ENCODE measurements around the gene ZNF407. TPM values are rescaled to one million over a fixed set of nuclear protein-coding genes. Genes with fewer than 3 reads are reported as not detected.

The ZNF407 gene
- total RNA-seq, 2 experiments from 2014 or later = 23.2 to 24.7 TPM

GRCh38 chr18:74818516-74819175, 221.0 kb downstream of the ZNF407 start:
- Histone ChIP-seq H3K4me3 (ENCODE audit: low read length) (no peak overlapping the region), H3K27ac (ENCODE audit: low read depth in 1 of 2, low read length in 2 of 2) (no peak overlapping the region), H3K36me3 (ENCODE audit: insufficient read depth, low read length) (no peaks in the 10 kb centered on the region), H3K9me3 (ENCODE audit: control insufficient read depth in 1 of 2, insufficient read depth in 1 of 2, low read length in 2 of 2) (peaks cover 0 to 5% of the 10 kb centered on the region in 2 experiments), H3K4me1 (ENCODE audit: insufficient read depth, low read length) (no peaks in the 10 kb centered on the region), H3K27me3 (ENCODE audit: control insufficient read depth in 1 of 2, insufficient read depth in 2 of 2, low read length in 2 of 2) (no peaks in the 10 kb centered on the region)
- H3K27ac Mint-ChIP-seq = no peak overlapping the region
- CTCF ChIA-PET = interaction anchor here (0.7 to 1.0 kb wide), 2 partner anchors 9 to 714 kb away, joined by 3 to 4 read pairs; no protein-coding TSS in a partner anchor
- no peak for DNase-seq
- no peak overlapping the region for H3K4me3 Mint-ChIP-seq
- intact Hi-C loops (cut with DNase I, micrococcal nuclease) = no loop called here
- ATAC-seq (ENCODE audit: poor library complexity) = no peak
- no peaks in the 10 kb centered on the region for H3K27me3 Mint-ChIP-seq
- POLR2A ChIA-PET = no interaction called here
- no peak for TF ChIP-seq CTCF (IDR thresholded peaks at IDR 0.05)
- H3K36me3 Mint-ChIP-seq (ENCODE audit: low read depth) = peaks cover 39% of the 10 kb centered on the region
- H3K4me1 Mint-ChIP-seq (ENCODE audit: low read depth) = no peaks in the 10 kb centered on the region
- peaks cover 7% of the 10 kb centered on the region for H3K9me3 Mint-ChIP-seq

- intact Hi-C loops (cut with DNase I, micrococcal nuclease) = no loop called here
- no peaks in the 10 kb centered on the region for H3K27me3 Mint-ChIP-seq
- CTCF ChIA-PET = interaction anchor here (0.7 kb wide), 1 partner anchor 714 kb away, joined by 3 read pairs; no protein-coding TSS in a partner anchor
- ATAC-seq (ENCODE audit: poor library complexity) = no peak
- peaks cover 7% of the 10 kb centered on the region for H3K9me3 Mint-ChIP-seq
- peaks cover 45% of the 10 kb centered on the region for H3K36me3 Mint-ChIP-seq (ENCODE audit: low read depth)
- H3K4me1 ChIP-seq (ENCODE audit: insufficient read depth, low read length) = no peaks in the 10 kb centered on the region
- no peaks in the 10 kb centered on the region for H3K27me3 ChIP-seq (ENCODE audit: control insufficient read depth in 1 of 2, insufficient read depth in 2 of 2, low read length in 2 of 2)
- TF ChIP-seq CTCF (IDR thresholded peaks at IDR 0.05) = no peak
- no peaks in the 10 kb centered on the region for H3K4me1 Mint-ChIP-seq (ENCODE audit: low read depth)
- H3K4me3 Mint-ChIP-seq = no peak overlapping the region
- H3K27ac Mint-ChIP-seq = no peak overlapping the region
- no peak overlapping the region for H3K27ac ChIP-seq (ENCODE audit: low read depth in 1 of 2, low read length in 2 of 2)
- no peak overlapping the region for H3K4me3 ChIP-seq (ENCODE audit: low read length)
- no peak for DNase-seq
- H3K36me3 ChIP-seq (ENCODE audit: insufficient read depth, low read length) = no peaks in the 10 kb centered on the region
- peaks cover 0 to 5% of the 10 kb centered on the region in 2 experiments for H3K9me3 ChIP-seq (ENCODE audit: control insufficient read depth in 1 of 2, insufficient read depth in 1 of 2, low read length in 2 of 2)
- POLR2A ChIA-PET = no interaction called here
These were observed 221.9 kb downstream of the ZNF407 start for GRCh38 chr18:74819433-74820059.

- H3K4me3 ChIP-seq (ENCODE audit: low read length) = no peak overlapping the region
- ATAC-seq (ENCODE audit: poor library complexity) (no peak), DNase-seq (no peak)
- no peaks in the 10 kb centered on the region for H3K4me1 Mint-ChIP-seq (ENCODE audit: low read depth)
- no peak overlapping the region for H3K27ac Mint-ChIP-seq
- peaks cover 0 to 5% of the 10 kb centered on the region in 2 experiments for H3K9me3 ChIP-seq (ENCODE audit: control insufficient read depth in 1 of 2, insufficient read depth in 1 of 2, low read length in 2 of 2)
- intact Hi-C loops (cut with DNase I, micrococcal nuclease) = no loop called here
- CTCF ChIA-PET = no interaction called here
- H3K36me3 Mint-ChIP-seq (ENCODE audit: low read depth) = peaks cover 43% of the 10 kb centered on the region
- H3K4me3 Mint-ChIP-seq = no peak overlapping the region
- H3K36me3 ChIP-seq (ENCODE audit: insufficient read depth, low read length) = no peaks in the 10 kb centered on the region
- peaks cover 7% of the 10 kb centered on the region for H3K9me3 Mint-ChIP-seq
- H3K27me3 ChIP-seq (ENCODE audit: control insufficient read depth in 1 of 2, insufficient read depth in 2 of 2, low read length in 2 of 2) = no peaks in the 10 kb centered on the region
- POLR2A ChIA-PET = no interaction called here
- H3K27me3 Mint-ChIP-seq = no peaks in the 10 kb centered on the region
- TF ChIP-seq CTCF (IDR thresholded peaks at IDR 0.05) = no peak
- H3K4me1 ChIP-seq (ENCODE audit: insufficient read depth, low read length) = no peaks in the 10 kb centered on the region
- no peak overlapping the region for H3K27ac ChIP-seq (ENCODE audit: low read depth in 1 of 2, low read length in 2 of 2)
These were observed 222.6 kb downstream of the ZNF407 start for GRCh38 chr18:74820160-74820780.
